ENCODE measurements around the gene FGFR1OP2.
"Not testable (repeated sequence)": the region's sequence is repeated elsewhere in the genome, so short reads cannot be mapped to it uniquely, and the experiment has no call there.

Gene FGFR1OP2

DNA sequence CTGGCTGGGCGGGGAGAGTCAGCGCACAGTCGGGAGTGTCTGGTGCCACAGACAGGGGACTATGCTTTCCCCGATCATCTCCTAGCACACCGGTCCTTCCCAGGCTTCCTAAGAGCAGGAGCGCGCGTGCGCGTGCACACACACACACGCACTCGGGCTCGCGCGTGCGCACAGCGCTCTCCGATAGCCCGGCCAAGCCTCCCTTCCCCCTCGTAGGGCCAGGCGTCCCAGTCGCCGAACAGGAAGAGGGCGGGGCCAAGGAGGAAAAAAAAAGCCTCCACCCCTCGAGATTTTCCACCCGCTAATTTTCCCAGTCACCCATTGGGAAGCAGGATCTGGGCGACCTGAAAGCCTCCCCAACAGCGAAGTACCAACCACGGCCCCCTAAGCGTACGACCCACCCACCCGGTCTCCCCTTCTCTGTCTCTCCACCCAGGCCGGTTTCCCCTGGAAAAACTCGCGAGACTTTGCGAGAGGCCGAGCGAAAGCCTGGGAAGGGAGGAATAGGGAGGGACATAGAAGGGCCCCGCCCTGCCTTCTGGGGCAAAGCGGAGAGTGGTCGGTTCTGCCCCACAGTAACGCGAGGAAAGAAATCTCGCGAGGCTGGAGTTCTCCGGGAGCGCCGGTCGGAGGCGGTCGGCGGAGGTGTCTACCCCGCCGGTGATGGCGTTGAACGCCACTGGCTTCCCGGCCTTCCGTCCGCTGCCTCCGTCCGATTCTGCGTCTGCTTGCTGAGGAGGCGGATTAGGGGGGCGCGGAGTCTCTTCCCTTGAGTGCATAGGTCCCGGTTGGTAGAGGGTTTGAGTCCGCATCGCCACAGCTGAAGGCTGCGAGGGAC is at the start of gene FGFR1OP2, which contains the start of gene INTS13:
Gene FGFR1OP2, plus strand, starts transcription at position 608 of the 838 bp plus-strand sequence. CDS start 15,689 bp downstream, outside the sequence.
Gene INTS13, minus strand, starts transcription at position 119 of the 838 bp plus-strand sequence. CDS start 1,178 bp downstream, outside the sequence.
- H3K27me3 ChIP-seq (ENCODE audit: low read depth, low read length), result no peaks in the 10 kb centered on the region
- no peaks in the 10 kb centered on the region for H3K36me3 ChIP-seq (ENCODE audit: control insufficient read depth in 1 of 2, insufficient read depth in 2 of 2, low read length in 2 of 2)
- H3K4me1 ChIP-seq (ENCODE audit: control insufficient read depth in 1 of 2, insufficient read depth in 2 of 2, low read length in 2 of 2), result peaks cover 10 to 49% of the 10 kb centered on the region in 2 donors
- no peaks in the 10 kb centered on the region for H3K9me3 ChIP-seq (ENCODE audit: control insufficient read depth in 1 of 2, low read length in 2 of 2)
- peak within 1 kb of the TSS; percentile 84 for H3K27ac ChIP-seq (ENCODE audit: low read length)
- peak within 1 kb of the TSS; percentile 79 to 99 for H3K4me3 ChIP-seq (ENCODE audit: low read depth in 1 of 2, low read length in 2 of 2)

DNA sequence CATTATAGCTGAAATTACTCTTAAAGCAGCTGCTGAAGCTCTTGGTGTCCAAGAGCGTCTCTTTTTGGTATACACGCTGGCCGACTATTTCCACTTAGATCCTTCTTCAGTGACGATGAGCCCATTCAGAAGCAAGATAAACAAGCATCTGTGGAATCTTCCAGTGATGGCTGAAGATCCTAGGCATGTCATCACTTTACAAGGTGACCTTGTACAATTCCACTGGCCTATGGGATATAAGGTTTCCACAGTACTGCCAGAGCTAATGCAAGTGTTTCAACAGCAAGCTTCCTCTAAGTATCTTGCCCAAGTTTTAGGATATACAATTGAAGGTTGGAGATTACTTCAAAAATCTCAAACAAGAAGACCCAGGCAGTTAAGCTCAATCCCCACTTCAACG is 47.5 kb upstream of the FGFR1OP2 start:
- Histone ChIP-seq H3K4me1 (ENCODE audit: control insufficient read depth in 1 of 2, insufficient read depth in 2 of 2, low read length in 2 of 2) (no peaks in the 10 kb centered on the region), H3K9me3 (ENCODE audit: control insufficient read depth in 1 of 2, low read length in 2 of 2) (no peaks in the 10 kb centered on the region), H3K27me3 (ENCODE audit: low read depth, low read length) (no peaks in the 10 kb centered on the region), H3K36me3 (ENCODE audit: control insufficient read depth in 1 of 2, insufficient read depth in 2 of 2, low read length in 2 of 2) (no peaks in the 10 kb centered on the region), H3K27ac (ENCODE audit: low read length) (no peak overlapping the region), H3K4me3 (ENCODE audit: low read depth in 1 of 2, low read length in 2 of 2) (no peak overlapping the region)

DNA sequence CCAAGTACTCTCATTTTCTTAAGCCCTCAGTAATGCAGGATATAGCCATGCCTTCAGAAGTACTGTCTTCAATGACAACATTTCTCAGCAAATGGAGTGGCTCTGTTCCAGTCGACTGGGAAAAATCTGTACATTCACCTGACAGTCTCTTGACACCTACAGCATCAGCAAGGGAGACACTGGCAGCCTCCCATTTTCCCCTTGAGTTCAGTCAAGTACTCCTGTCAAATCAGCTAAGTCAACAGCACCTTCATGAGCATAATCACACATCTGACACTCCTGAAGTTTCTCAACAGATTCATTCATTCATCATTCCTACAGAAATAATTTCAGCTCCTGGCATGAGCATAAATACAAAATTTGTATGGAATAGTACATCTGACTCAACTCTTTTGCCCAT is 46.6 kb upstream of the FGFR1OP2 start:
- no peaks in the 10 kb centered on the region for H3K4me1 ChIP-seq (ENCODE audit: control insufficient read depth in 1 of 2, insufficient read depth in 2 of 2, low read length in 2 of 2)
- no peak overlapping the region for H3K27ac ChIP-seq (ENCODE audit: low read length)
- no peaks in the 10 kb centered on the region for H3K36me3 ChIP-seq (ENCODE audit: control insufficient read depth in 1 of 2, insufficient read depth in 2 of 2, low read length in 2 of 2)
- no peak overlapping the region for H3K4me3 ChIP-seq (ENCODE audit: low read depth in 1 of 2, low read length in 2 of 2)
- H3K27me3 ChIP-seq (ENCODE audit: low read depth, low read length), result no peaks in the 10 kb centered on the region
- no peaks in the 10 kb centered on the region for H3K9me3 ChIP-seq (ENCODE audit: control insufficient read depth in 1 of 2, low read length in 2 of 2)

DNA sequence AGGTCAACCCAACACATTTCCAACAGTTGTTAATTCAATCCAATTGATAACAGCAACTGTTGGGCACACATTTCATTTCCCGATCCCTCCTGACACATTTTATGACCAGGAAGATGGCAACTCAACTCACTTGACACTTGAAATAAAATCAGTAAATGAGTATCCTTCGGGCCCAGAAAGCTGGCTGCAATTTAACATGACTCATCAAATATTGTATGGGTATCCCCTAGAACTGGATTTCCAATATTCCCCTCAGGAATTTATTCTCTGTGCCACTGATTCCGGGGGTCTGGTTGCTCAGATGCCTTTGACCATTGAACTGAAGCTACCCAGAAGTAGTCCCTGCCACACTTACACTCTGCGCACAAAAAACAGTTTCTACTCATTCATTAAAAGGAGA is 42.6 kb upstream of the FGFR1OP2 start:
- H3K9me3 ChIP-seq (ENCODE audit: control insufficient read depth in 1 of 2, low read length in 2 of 2), result no peaks in the 10 kb centered on the region
- no peaks in the 10 kb centered on the region for H3K36me3 ChIP-seq (ENCODE audit: control insufficient read depth in 1 of 2, insufficient read depth in 2 of 2, low read length in 2 of 2)
- no peaks in the 10 kb centered on the region for H3K4me1 ChIP-seq (ENCODE audit: control insufficient read depth in 1 of 2, insufficient read depth in 2 of 2, low read length in 2 of 2)
- H3K27ac ChIP-seq (ENCODE audit: low read length), result no peak overlapping the region
- no peaks in the 10 kb centered on the region for H3K27me3 ChIP-seq (ENCODE audit: low read depth, low read length)
- H3K4me3 ChIP-seq (ENCODE audit: low read depth in 1 of 2, low read length in 2 of 2), result no peak overlapping the region

DNA sequence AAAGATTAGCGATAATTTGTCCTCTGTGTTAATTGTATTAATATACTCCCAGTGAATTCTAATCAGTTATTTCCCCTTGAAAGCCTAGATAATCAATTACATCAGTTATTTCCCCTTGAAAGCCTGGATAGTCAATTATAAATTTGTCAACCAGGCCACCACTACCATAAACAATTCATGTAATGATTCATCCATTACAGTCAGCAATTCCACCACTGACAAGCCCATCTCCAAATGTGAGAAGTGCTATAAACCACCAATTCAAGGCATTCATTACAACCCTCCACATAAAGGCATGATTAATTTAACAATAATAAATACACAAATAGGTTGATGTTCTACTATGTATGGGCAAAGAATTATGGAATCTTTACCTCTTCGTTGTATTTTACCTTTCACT is 41.4 kb upstream of the FGFR1OP2 start:
- Histone ChIP-seq H3K4me1 (ENCODE audit: control insufficient read depth in 1 of 2, insufficient read depth in 2 of 2, low read length in 2 of 2) (no peaks in the 10 kb centered on the region), H3K4me3 (ENCODE audit: low read depth in 1 of 2, low read length in 2 of 2) (no peak overlapping the region), H3K36me3 (ENCODE audit: control insufficient read depth in 1 of 2, insufficient read depth in 2 of 2, low read length in 2 of 2) (no peaks in the 10 kb centered on the region), H3K27me3 (ENCODE audit: low read depth, low read length) (no peaks in the 10 kb centered on the region), H3K9me3 (ENCODE audit: control insufficient read depth in 1 of 2, low read length in 2 of 2) (no peaks in the 10 kb centered on the region), H3K27ac (ENCODE audit: low read length) (no peak overlapping the region)

DNA sequence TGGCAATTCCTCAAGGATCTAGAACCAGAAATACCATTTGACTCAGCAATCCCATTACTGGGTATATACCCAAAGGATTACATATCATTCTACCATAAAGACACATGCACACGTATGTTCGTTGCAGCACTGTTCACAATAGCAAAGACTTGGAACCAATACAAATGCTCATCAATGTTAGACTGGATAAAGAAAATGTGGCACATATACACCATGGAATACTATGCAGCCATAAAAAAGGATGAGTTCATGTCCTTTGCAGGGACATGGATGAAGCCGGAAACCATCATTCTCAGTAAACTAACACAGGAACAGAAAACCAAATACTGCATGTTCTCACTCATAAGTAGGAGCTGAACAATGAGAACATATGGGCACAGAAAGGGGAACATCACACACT is 34.9 kb upstream of the FGFR1OP2 start:
- H3K27me3 ChIP-seq (ENCODE audit: low read depth, low read length); H3K9me3 ChIP-seq (ENCODE audit: control insufficient read depth in 1 of 2, low read length in 2 of 2); H3K27ac ChIP-seq (ENCODE audit: low read length); H3K4me1 ChIP-seq (ENCODE audit: control insufficient read depth in 1 of 2, insufficient read depth in 2 of 2, low read length in 2 of 2); H3K4me3 ChIP-seq (ENCODE audit: low read depth in 1 of 2, low read length in 2 of 2): not testable (repeated sequence)
- H3K36me3 ChIP-seq (ENCODE audit: control insufficient read depth in 1 of 2, insufficient read depth in 2 of 2, low read length in 2 of 2), result peaks cover 5 to 19% of the 10 kb centered on the region in 2 donors

DNA sequence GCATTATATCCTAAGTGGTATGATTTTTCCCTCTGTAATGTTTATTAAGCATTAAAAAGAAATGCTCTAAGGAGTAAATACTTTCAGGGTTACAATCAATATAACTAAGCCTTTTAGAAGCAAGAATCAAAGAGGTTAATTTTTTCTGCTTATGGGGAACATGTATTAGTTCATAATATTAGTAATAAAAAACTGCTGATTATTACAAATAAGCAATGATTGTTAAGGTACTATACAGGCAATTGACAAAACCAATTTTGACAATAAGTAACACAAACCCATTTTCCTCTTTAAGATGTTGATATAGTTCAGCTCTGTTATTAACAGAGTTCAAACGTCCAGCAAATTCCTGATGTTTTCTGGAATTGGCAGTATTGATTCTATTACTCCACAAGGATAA is 32.2 kb upstream of the FGFR1OP2 start:
- H3K4me3 ChIP-seq (ENCODE audit: low read depth in 1 of 2, low read length in 2 of 2), result no peak overlapping the region
- H3K27ac ChIP-seq (ENCODE audit: low read length), result no peak overlapping the region
- H3K27me3 ChIP-seq (ENCODE audit: low read depth, low read length), result no peaks in the 10 kb centered on the region
- H3K4me1 ChIP-seq (ENCODE audit: control insufficient read depth in 1 of 2, insufficient read depth in 2 of 2, low read length in 2 of 2), result no peaks in the 10 kb centered on the region
- peaks cover 14 to 19% of the 10 kb centered on the region in 2 donors for H3K36me3 ChIP-seq (ENCODE audit: control insufficient read depth in 1 of 2, insufficient read depth in 2 of 2, low read length in 2 of 2)
- H3K9me3 ChIP-seq (ENCODE audit: control insufficient read depth in 1 of 2, low read length in 2 of 2), result no peaks in the 10 kb centered on the region

DNA sequence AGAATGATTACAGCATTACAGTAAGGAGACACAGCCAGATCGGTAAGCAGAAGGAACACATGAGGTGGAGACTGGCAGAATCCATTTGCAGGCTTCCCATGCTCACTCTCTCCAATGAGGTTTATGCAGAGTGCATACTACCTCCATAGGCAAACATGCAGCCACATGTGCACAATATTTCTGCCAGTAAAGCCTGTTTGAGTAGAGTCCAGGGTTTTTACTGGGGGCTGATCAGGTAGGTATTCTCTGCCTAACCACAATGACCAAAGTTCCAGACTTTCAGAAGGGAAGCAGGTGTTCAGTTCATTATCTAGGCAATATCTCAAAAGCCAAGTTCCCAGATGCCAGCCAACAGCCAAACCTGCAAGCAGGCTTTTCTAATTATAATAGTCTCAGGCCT is 31.6 kb upstream of the FGFR1OP2 start:
- peaks cover 15 to 21% of the 10 kb centered on the region in 2 donors for H3K36me3 ChIP-seq (ENCODE audit: control insufficient read depth in 1 of 2, insufficient read depth in 2 of 2, low read length in 2 of 2)
- H3K27me3 ChIP-seq (ENCODE audit: low read depth, low read length), result no peaks in the 10 kb centered on the region

DNA sequence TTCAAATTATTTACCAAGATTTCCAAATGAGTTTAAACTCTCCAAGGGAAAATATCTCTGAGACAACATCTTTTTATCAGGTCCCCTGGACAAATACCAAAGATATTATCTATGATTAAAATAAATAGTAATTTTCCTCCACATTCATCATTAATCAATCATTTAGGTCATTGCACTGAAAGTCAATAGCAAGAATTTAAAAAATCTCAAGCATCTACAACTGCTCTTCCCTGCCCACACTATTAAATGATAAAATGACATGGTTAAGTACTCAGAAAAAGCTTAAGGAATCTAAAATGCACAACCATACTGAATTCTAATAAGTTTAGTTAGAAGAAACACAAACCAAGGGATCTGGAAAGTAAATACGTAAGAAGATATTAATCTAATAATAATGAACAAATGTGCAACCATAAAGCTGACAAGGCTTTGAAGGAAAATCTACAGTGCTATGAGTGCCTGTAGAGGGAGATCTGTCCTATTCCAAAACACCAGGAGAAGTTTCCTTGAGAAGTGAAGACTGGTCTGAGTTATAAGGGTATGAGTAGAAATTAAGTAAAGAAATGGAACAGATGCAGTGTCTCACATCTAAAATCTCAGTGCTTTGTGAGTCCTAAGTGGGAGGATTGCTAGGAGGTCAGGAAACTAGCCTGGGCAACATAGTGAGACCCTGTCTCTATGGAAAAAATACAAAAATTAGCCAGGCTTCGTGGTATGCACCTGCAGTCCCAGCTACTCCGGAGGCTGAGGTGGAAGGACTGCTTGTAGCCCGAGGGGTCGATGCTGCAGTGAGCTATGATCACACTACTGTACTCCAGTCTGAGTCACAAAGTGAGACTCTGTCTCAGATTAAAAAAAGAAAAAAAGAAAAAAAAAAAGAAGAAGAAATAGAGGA is 19.7 kb upstream of the FGFR1OP2 start:
- Histone ChIP-seq H3K27ac (ENCODE audit: low read length) (no peak overlapping the region), H3K4me1 (ENCODE audit: control insufficient read depth in 1 of 2, insufficient read depth in 2 of 2, low read length in 2 of 2) (no peaks in the 10 kb centered on the region), H3K9me3 (ENCODE audit: control insufficient read depth in 1 of 2, low read length in 2 of 2) (no peaks in the 10 kb centered on the region), H3K36me3 (ENCODE audit: control insufficient read depth in 1 of 2, insufficient read depth in 2 of 2, low read length in 2 of 2) (peaks cover 20 to 29% of the 10 kb centered on the region in 2 donors), H3K4me3 (ENCODE audit: low read depth in 1 of 2, low read length in 2 of 2) (no peak overlapping the region), H3K27me3 (ENCODE audit: low read depth, low read length) (no peaks in the 10 kb centered on the region)

More for the DNA sequence above, 31.6 kb upstream of the FGFR1OP2 start:
- no peak overlapping the region for H3K4me3 ChIP-seq (ENCODE audit: low read depth in 1 of 2, low read length in 2 of 2)
- no peak overlapping the region for H3K27ac ChIP-seq (ENCODE audit: low read length)
- H3K4me1 ChIP-seq (ENCODE audit: control insufficient read depth in 1 of 2, insufficient read depth in 2 of 2, low read length in 2 of 2), result no peaks in the 10 kb centered on the region
- no peaks in the 10 kb centered on the region for H3K9me3 ChIP-seq (ENCODE audit: control insufficient read depth in 1 of 2, low read length in 2 of 2)

DNA sequence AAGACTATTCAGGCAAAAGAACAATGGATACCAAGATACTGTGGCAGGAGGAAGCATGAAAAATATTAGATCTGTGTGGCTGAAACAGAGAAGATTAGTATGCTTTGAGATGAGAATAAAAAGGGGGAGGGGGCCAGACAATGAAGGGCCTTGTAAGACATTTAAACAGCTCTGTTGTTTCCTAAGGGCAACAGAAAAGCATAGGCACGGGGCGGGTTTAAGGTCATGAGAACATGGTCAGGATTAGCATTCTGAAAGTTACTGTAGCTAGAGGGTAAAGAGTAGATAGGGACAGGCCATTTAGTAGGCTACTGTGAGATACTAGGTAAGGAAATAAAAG is 19.1 kb upstream of the FGFR1OP2 start:
- Histone ChIP-seq H3K4me1 (ENCODE audit: control insufficient read depth in 1 of 2, insufficient read depth in 2 of 2, low read length in 2 of 2) (no peaks in the 10 kb centered on the region), H3K9me3 (ENCODE audit: control insufficient read depth in 1 of 2, low read length in 2 of 2) (no peaks in the 10 kb centered on the region), H3K36me3 (ENCODE audit: control insufficient read depth in 1 of 2, insufficient read depth in 2 of 2, low read length in 2 of 2) (peaks cover 23 to 24% of the 10 kb centered on the region in 2 donors), H3K27me3 (ENCODE audit: low read depth, low read length) (no peaks in the 10 kb centered on the region), H3K27ac (ENCODE audit: low read length) (no peak overlapping the region), H3K4me3 (ENCODE audit: low read depth in 1 of 2, low read length in 2 of 2) (no peak overlapping the region)

DNA sequence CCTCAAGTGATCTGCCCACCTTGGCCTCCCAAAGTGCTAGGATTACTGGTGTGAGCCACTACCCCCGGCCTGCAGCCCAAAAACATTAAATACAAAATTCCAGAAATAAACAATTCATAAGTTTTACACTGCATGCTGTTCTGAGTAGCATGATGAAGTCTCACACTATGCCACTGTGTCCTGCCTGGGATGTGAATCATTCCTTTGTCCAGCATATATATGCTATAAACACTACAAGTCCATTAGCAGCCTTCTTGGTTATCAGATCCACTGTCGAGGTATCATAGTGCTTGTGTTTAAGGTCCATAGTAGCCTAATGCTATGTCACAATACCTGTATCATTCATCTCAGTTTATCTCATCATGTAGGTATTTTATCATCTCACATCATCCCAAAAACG is 16.4 kb upstream of the FGFR1OP2 start:
- Histone ChIP-seq H3K4me1 (ENCODE audit: control insufficient read depth in 1 of 2, insufficient read depth in 2 of 2, low read length in 2 of 2) (no peaks in the 10 kb centered on the region), H3K4me3 (ENCODE audit: low read depth in 1 of 2, low read length in 2 of 2) (no peak overlapping the region), H3K36me3 (ENCODE audit: control insufficient read depth in 1 of 2, insufficient read depth in 2 of 2, low read length in 2 of 2) (peaks cover 19 to 32% of the 10 kb centered on the region in 2 donors), H3K27me3 (ENCODE audit: low read depth, low read length) (no peaks in the 10 kb centered on the region), H3K9me3 (ENCODE audit: control insufficient read depth in 1 of 2, low read length in 2 of 2) (no peaks in the 10 kb centered on the region), H3K27ac (ENCODE audit: low read length) (no peak overlapping the region)
